ENCODE data around the gene MT1E. TPM values are rescaled to one million over a fixed set of nuclear protein-coding genes. Genes with fewer than 3 reads are reported as not detected.
"Not testable (repeated sequence)": the region's sequence is repeated elsewhere in the genome, so short reads cannot be mapped to it uniquely, and the experiment has no call there.

MT1E gene
- polyA plus RNA-seq (2012; ENCODE audit: low read depth, missing spikeins), result 0.87 TPM

GRCh38 chr16:56625140-56625942, at the start of gene MT1E:
TSS of gene MT1E (plus strand) at chr16:56625781. CDS start at chr16:56625852, 71 bp downstream.
- FAIRE-seq (no peak), DNase-seq (ENCODE audit: insufficient read length, low spot score) (no peak)
- TF ChIP-seq TAF1 (IDR thresholded peaks at IDR 0.05; ENCODE audit: low read depth, low read length) (no peak), PAX5 (IDR thresholded peaks at IDR 0.05; ENCODE audit: insufficient read depth, low read length, severe bottlenecking) (no peak), SPI1 (IDR thresholded peaks at IDR 0.05; ENCODE audit: low read depth, low read length) (no peak), POLR2AphosphoS5 (IDR thresholded peaks at IDR 0.05; ENCODE audit: low read depth, low read length) (no peak), POLR2A (IDR thresholded peaks at IDR 0.05; ENCODE audit: low read depth, low read length) (no peak), POU2F2 (IDR thresholded peaks at IDR 0.05; ENCODE audit: low read depth, low read length) (no peak)

GRCh38 chr16:56576585-56577299, 48.8 kb upstream of the MT1E start:
- FAIRE-seq, result peak; percentile 94
- peak; percentile 71 for DNase-seq (ENCODE audit: insufficient read length, low spot score)
- TF ChIP-seq PAX5 (IDR thresholded peaks at IDR 0.05; ENCODE audit: insufficient read depth, low read length, severe bottlenecking), result no peak
- TF ChIP-seq TAF1 (IDR thresholded peaks at IDR 0.05; ENCODE audit: low read depth, low read length), result no peak
- no peak for TF ChIP-seq SPI1 (IDR thresholded peaks at IDR 0.05; ENCODE audit: low read depth, low read length)
- no peak for TF ChIP-seq POLR2AphosphoS5 (IDR thresholded peaks at IDR 0.05; ENCODE audit: low read depth, low read length)
- TF ChIP-seq POU2F2 (IDR thresholded peaks at IDR 0.05; ENCODE audit: low read depth, low read length), result no peak
- TF ChIP-seq POLR2A (IDR thresholded peaks at IDR 0.05; ENCODE audit: low read depth, low read length), result no peak

DNA sequence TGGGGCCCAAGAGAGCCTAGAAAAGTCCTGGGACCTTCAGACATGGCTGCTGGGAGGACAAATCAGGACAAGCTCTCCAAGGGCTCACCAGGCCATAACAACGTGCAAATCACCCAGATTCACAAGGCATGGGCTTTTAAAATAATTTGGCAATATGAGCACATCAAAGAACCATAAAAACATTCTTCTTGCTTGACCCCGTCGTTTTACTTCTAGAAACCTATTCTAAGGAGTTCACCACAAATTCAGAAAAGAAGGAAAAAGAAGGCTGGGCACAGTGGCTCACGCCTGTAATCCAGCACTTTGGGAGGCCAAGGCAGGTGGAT, 48.3 kb upstream of the MT1E start:
- FAIRE-seq (no peak), DNase-seq (ENCODE audit: insufficient read length, low spot score) (no peak)
- TF ChIP-seq TAF1 (IDR thresholded peaks at IDR 0.05; ENCODE audit: low read depth, low read length) (no peak), POU2F2 (IDR thresholded peaks at IDR 0.05; ENCODE audit: low read depth, low read length) (no peak), PAX5 (IDR thresholded peaks at IDR 0.05; ENCODE audit: insufficient read depth, low read length, severe bottlenecking) (no peak), POLR2A (IDR thresholded peaks at IDR 0.05; ENCODE audit: low read depth, low read length) (no peak), SPI1 (IDR thresholded peaks at IDR 0.05; ENCODE audit: low read depth, low read length) (no peak), POLR2AphosphoS5 (IDR thresholded peaks at IDR 0.05; ENCODE audit: low read depth, low read length) (no peak)

DNA sequence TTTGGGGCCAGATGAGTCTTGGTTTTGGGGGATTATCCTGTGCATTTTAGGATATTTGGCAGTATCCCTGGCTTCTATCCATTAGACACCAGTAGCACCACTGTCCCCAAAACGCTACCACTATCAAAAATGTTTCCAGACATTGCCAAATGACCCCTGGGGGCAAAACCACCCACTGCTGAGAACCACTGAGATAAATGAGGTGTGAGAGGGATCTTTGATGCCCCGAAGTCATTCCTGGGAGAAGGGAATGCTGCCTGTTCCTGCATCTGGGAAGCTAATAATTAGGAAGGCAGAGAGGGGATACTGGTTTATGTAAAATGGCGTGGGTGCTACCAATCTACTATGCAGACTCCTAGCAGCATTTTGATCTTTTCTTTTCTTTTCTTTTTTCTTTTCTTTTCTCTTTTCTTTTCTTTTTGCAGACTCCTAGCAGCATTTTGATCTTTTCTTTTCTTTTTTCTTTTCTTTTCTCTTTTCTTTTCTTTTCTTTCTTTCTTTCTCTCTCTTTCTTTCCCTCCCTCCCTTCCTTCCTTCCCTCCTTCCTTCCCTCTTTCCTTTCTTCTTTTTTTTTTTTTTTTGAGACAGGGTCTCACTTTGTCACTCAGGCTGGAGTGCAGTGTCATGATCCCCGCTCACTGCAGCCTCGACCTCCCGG, 45.1 kb upstream of the MT1E start:
- TF ChIP-seq SPI1 (IDR thresholded peaks at IDR 0.05; ENCODE audit: low read depth, low read length), result no peak
- TF ChIP-seq POU2F2 (IDR thresholded peaks at IDR 0.05; ENCODE audit: low read depth, low read length), result no peak
- TF ChIP-seq POLR2AphosphoS5 (IDR thresholded peaks at IDR 0.05; ENCODE audit: low read depth, low read length), result no peak
- DNase-seq (ENCODE audit: insufficient read length, low spot score) (no peak), FAIRE-seq (no peak)

DNA sequence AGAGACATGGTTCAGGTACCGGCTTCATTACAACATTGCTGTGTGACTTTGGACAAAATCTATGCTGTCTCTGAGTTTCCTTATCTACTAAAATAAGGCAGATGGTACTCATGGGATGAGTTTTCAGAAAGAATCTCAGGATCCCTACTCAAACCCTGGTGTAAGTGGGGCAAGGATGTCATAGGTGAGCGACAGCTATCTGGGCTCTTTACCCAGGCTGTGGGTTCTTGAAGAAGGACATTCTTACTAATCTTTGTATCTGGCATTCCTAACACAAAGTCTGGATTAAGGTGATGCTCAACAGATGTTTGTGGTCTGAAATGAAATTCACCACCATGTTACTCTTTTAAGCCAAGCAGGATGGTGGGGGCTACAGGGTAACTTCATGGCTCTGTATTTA, 42.7 kb upstream of the MT1E start:
- not testable (repeated sequence) for DNase-seq (ENCODE audit: insufficient read length, low spot score); FAIRE-seq

DNA sequence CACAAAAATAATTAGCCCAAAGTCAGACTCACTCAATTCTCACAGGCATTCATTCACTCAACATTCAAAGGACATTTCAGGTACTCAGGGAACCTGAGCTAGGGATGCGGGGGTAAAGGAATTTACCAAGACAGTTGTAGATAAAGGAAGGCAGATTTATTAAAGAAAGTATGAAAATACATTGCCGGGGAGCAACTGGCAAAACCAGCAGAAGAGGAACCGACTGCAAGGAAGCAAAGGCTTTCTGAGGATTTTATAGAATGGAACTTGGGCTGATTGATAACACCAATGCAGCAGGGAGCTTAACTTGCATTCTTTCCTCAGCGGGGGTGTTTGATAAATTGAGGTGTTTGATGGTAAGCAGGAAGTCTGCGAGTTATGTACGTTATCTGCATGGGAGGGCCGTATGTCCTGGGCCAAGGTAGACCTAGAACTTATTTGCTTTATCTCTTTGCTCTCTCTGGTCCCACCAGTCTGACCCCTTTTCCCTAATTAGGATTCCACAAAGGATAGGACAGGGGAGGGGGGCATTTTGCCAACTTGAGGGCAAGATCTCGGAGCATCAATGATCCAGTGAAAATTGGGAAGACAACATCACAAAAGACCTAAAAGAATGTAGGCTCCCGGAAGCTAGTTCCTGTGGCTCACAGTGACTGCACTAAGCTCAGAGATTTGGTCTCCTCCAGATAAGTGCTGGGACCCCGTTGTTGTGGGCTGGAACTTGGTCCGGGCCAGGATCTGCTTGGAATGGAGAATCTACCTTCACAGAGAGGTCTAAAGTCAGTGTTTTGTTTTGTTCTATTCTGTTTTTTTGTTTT, 42.0 kb upstream of the MT1E start:
- TF ChIP-seq SPI1 (IDR thresholded peaks at IDR 0.05; ENCODE audit: low read depth, low read length), result no peak
- TF ChIP-seq POLR2AphosphoS5 (IDR thresholded peaks at IDR 0.05; ENCODE audit: low read depth, low read length), result no peak
- TF ChIP-seq POU2F2 (IDR thresholded peaks at IDR 0.05; ENCODE audit: low read depth, low read length), result no peak
- TF ChIP-seq POLR2A (IDR thresholded peaks at IDR 0.05; ENCODE audit: low read depth, low read length), result no peak
- no peak for TF ChIP-seq PAX5 (IDR thresholded peaks at IDR 0.05; ENCODE audit: insufficient read depth, low read length, severe bottlenecking)
- TF ChIP-seq TAF1 (IDR thresholded peaks at IDR 0.05; ENCODE audit: low read depth, low read length), result no peak
- no peak for FAIRE-seq
- no peak for DNase-seq (ENCODE audit: insufficient read length, low spot score)

DNA sequence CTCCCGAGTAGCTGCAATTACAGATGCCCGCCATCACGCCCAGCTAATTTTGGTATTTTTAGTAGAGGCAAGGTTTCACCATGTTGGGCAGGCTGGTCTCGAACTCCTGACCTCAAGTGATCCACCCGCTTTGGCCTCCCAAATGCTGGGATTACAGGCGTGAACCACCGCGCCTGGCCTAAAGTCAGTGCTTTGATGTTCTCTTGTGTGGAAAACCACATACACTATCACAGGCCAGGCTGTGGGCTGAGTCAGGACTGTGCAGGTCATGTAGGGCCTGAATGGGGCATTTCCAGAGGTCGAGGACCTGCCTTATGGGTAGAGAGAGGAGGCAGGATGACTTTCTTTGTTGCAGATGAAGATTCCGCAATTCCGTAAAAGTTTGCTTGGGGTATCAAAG, 41.3 kb upstream of the MT1E start:
- no peak for FAIRE-seq
- TF ChIP-seq TAF1 (IDR thresholded peaks at IDR 0.05; ENCODE audit: low read depth, low read length) (no peak), POLR2A (IDR thresholded peaks at IDR 0.05; ENCODE audit: low read depth, low read length) (no peak), POU2F2 (IDR thresholded peaks at IDR 0.05; ENCODE audit: low read depth, low read length) (no peak), PAX5 (IDR thresholded peaks at IDR 0.05; ENCODE audit: insufficient read depth, low read length, severe bottlenecking) (no peak), POLR2AphosphoS5 (IDR thresholded peaks at IDR 0.05; ENCODE audit: low read depth, low read length) (no peak), SPI1 (IDR thresholded peaks at IDR 0.05; ENCODE audit: low read depth, low read length) (no peak)
- no peak for DNase-seq (ENCODE audit: insufficient read length, low spot score)

- DNase-seq (ENCODE audit: insufficient read length, low spot score) (no peak), FAIRE-seq (no peak)
- TF ChIP-seq POU2F2 (IDR thresholded peaks at IDR 0.05; ENCODE audit: low read depth, low read length) (no peak), POLR2AphosphoS5 (IDR thresholded peaks at IDR 0.05; ENCODE audit: low read depth, low read length) (no peak), TAF1 (IDR thresholded peaks at IDR 0.05; ENCODE audit: low read depth, low read length) (no peak), SPI1 (IDR thresholded peaks at IDR 0.05; ENCODE audit: low read depth, low read length) (no peak), POLR2A (IDR thresholded peaks at IDR 0.05; ENCODE audit: low read depth, low read length) (no peak), PAX5 (IDR thresholded peaks at IDR 0.05; ENCODE audit: insufficient read depth, low read length, severe bottlenecking) (no peak)
Observed at GRCh38 chr16:56588781-56589140, 36.8 kb upstream of the MT1E start.
